WI38 (cell line): ENCODE data around the gene BICD2.

Source experiments
- H3K4me3 ChIP-seq: 2 replicates; pipeline ENCODE4 v1.5.1; 2011; ENCODE audit warnings: low read depth, mild to moderate bottlenecking, control low read depth, low read length
- CTCF ChIP-seq: IDR thresholded peaks from 2 replicates; pipeline ENCODE4 v1.5.1; 2012; ENCODE audit warnings: low read depth, mild to moderate bottlenecking, control low read depth, low read length

BICD2 gene

GRCh38 chr9:92669890-92670708, 94.5 kb downstream of the BICD2 start, which contains the start of gene IPPK:
TSS of gene IPPK (minus strand) at chr9:92670131. CDS start at chr9:92669988, 143 bp downstream.
- H3K4me3 ChIP-seq: peak within 1 kb of the TSS; percentile 95
- no peak for TF ChIP-seq CTCF

GRCh38 chr9:92669527-92669889, 95.1 kb downstream of the BICD2 start:
- TF ChIP-seq CTCF: no peak
- H3K4me3 ChIP-seq: peak overlapping the region; percentile 95

- no peak for TF ChIP-seq CTCF
- peak overlapping the region; percentile 95 for H3K4me3 ChIP-seq
These were observed 95.7 kb downstream of the BICD2 start for GRCh38 chr9:92668746-92669526.

- no peak for TF ChIP-seq CTCF
- no peak overlapping the region for H3K4me3 ChIP-seq
These were observed 97.6 kb downstream of the BICD2 start for GRCh38 chr9:92666912-92667532.

- no peak for TF ChIP-seq CTCF
- H3K4me3 ChIP-seq: no peak overlapping the region
These were observed 98.4 kb downstream of the BICD2 start for GRCh38 chr9:92666236-92666635.

GRCh38 chr9:92665836-92666235, 98.8 kb downstream of the BICD2 start:
- no peak overlapping the region for H3K4me3 ChIP-seq
- TF ChIP-seq CTCF: no peak
